GM18517 (cell line): Measurements from ENCODE around the gene PSMB4.
"Not testable (repeated sequence)": the region's sequence is repeated elsewhere in the genome, so short reads cannot be mapped to it uniquely, and the experiment has no call there.

Source experiments
- ATAC-seq: cut with Tn5 transposase; IDR thresholded peaks from one replicate; pipeline ENCODE4 v1.9.1; 2021; ENCODE audit warnings: mild to moderate bottlenecking, moderate library complexity; ENCODE audit not compliant: unreplicated experiment

PSMB4 gene

GRCh38 chr1:151399324-151400171, at the start of gene PSMB4:
TSS of gene PSMB4 (plus strand) at chr1:151399573. CDS start at chr1:151399588, 15 bp downstream.
- peak; percentile 86 for ATAC-seq

DNA sequence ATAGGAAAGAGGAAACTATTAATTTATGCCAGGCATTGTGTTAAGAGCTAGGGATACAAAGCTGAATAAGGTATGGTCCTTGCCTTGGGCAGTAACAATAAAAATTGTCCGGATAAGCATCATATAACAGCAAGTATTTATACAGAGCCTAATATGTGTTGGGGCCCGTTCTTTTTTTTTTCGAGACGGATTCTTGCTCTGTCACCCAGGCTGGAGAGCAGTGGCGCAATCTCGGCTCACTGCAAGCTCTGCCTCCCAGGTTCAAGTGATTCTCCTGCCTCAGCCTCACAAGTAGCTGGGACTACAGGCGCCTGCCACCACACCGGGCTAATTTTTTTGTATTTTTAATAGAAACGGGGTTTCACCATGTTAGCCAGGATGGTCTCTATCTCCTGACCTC, 49.0 kb upstream of the PSMB4 start:
- ATAC-seq, result not testable (repeated sequence)

DNA sequence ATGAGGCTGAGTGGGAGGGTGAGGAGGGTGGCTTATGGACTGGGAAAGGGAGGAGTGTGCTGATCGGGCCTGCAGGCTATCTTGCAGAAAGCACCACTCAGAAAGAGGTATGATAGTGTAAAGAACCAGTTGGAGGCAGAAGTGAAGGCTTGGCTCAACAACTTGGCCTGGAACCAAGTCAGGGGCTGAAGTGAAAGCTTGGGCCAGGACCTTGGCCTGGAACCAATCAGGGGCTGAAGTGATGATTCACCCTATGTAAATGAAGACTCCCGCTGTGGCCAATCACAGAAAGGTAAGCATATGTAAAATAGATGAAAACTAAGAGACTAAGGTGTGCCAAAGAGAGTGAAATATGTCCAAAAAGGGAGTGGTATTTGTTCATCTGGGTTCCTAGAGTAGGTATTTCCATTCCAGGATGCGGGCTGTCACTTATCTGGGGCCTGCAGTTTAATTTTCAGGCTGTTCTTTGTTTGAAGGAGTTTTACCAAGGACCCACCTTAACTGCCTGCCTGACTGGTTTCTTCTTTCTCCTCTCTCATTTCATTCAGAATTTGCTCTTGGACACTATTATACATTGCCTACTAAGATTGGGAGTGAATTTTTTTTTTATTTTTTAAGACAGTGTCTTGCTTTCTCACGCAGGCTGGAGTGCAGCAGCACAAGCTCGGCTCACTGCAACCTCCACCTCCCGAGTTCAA, 47.2 kb upstream of the PSMB4 start:
- ATAC-seq, result no peak

- no peak for ATAC-seq
These were observed 42.7 kb upstream of the PSMB4 start for GRCh38 chr1:151356696-151357095.

- ATAC-seq, result no peak
These were observed 37.5 kb upstream of the PSMB4 start for GRCh38 chr1:151361883-151362282.

DNA sequence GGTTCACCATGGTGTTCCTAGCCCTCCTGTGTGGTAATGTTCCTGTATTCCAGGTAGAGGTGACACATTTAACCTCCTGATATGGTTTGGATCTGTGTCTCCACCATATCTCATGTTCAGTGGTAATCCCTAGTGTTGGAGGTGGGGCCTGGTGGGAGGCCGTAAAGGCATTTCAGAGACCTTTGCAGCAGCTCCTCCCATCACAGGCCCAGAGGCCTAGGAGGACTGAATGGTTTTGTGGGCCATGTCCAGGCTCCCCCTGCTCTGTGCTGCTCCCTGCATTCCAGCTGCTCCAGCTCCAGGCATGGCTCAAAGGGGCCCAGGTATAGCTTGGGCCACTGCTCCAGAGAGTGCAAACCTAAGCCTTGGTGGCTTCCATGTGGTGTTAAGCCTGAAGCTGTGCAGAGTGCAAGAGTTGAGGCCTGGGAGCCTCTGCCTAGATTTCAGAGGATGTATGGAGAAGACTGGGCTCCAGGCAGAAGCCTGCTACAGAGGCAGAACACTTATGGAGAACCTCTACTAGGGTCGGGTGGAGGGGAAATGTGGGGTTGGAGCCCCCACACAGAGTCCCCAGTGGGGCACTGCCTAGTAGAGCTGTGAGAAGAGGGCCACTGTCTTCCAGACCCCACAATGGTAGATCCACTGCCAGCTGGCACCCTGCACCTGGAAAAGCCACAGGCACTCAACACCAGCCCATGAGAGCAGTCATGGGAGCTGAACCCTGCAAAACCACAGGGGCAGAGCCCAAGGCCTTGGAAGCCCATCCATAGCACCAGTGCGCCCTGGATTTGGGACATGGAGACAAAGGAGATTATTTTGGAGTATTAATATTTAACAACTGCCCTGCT, 36.8 kb upstream of the PSMB4 start:
- ATAC-seq, result no peak

GRCh38 chr1:151364996-151365395, 34.4 kb upstream of the PSMB4 start:
- no peak for ATAC-seq

- no peak for ATAC-seq
These were observed 31.5 kb upstream of the PSMB4 start for GRCh38 chr1:151367658-151368392.

GRCh38 chr1:151368393-151369301, 30.7 kb upstream of the PSMB4 start:
- ATAC-seq, result no peak

- ATAC-seq, result no peak
These were observed 30.1 kb upstream of the PSMB4 start for GRCh38 chr1:151369302-151369610.

GRCh38 chr1:151369621-151370048, 29.7 kb upstream of the PSMB4 start:
- no peak for ATAC-seq

GRCh38 chr1:151370211-151370911, 29.0 kb upstream of the PSMB4 start:
- no peak for ATAC-seq

- no peak for ATAC-seq
These were observed 27.9 kb upstream of the PSMB4 start for GRCh38 chr1:151371370-151372057.

DNA sequence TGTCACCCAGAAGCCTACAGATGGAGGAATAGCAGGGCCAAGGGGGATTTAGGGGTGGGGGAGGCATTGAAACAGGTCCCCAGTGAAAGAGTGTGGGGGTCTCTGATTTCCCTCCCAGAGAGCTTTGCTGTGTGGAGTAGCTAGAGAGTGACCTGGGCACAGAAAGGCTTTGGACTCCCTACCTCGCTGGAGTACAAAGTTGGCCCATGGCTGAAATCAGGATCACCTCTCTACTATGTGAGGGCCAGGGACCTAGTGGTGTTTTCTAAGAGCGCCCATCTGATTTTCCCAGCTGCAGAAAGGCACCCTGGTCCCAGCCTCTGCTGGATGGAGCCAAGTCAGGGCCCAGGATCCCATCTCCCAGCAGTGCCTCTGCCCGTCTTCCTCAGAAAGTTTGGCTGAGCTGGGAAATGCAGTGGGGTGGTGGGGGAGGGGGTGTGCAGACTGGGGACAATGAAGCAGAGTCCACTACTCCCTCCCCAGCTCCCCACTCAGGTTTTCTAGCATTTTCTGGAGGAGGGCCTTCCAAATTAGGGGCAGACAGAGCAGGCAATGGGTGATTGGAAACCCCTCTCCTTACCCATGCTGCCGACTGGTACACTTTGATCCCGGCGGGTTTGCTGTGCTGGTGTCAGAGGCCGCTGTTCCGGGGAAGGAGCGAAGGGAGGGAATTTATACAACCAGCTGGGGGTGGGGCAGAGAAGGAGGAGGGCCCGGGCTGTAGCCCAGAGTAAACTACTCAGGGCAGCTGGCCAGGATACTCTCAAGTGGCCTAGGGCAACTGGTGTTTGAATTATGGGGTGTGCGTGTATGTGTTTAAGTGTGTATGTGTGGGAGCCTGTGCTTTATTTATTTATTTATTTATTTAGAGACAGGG, 27.1 kb upstream of the PSMB4 start, which contains the start of gene SELENBP1:
Gene SELENBP1, minus strand, starts transcription at position 648 of the 877 bp plus-strand sequence. Its CDS starts 64 bp downstream, at position 584.
- no peak for ATAC-seq

DNA sequence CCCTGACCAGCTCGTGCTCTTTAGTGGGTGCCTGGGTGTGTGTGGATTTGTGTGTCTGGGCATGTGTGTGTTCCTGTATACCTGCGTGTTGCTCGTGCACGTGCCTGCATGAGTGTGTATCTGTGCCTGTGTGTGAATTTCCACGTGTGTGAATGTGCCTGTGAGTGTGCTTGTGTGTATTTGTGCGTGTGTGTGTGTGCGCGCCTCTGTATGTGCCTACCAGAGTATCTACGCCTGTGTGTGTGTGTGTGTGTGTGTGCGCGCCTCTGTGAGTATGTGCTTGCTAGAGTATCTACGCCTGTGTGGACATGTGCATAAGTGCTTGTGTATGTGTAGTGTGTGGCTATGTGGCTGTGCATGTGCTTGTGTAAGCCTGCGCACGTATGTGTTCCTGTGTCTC, 26.2 kb upstream of the PSMB4 start:
- ATAC-seq, result no peak

GRCh38 chr1:151377150-151377884, 22.1 kb upstream of the PSMB4 start:
- no peak for ATAC-seq

- no peak for ATAC-seq
These were observed 14.8 kb upstream of the PSMB4 start for GRCh38 chr1:151384584-151384983.
